HEK293 (cell line): ENCODE measurements around the gene TMOD2.

Source experiments
- CTCF ChIA-PET: fragments of 350-600 bp; formaldehyde crosslinking; extraction: SDS; loops from one replicate; lab custom pipeline; 2021; ENCODE audit warnings: antibody characterized with exemption; lab: Yijun Ruan, JAX
- POLR2A ChIA-PET: fragments of 300-600 bp; formaldehyde crosslinking; extraction: SDS; loops from one replicate; lab custom pipeline; 2020; ENCODE audit warnings: antibody characterized with exemption, inconsistent platforms; lab: Yijun Ruan, JAX
- H3K27ac ChIP-seq: fragments of 200-500 bp; sonication (Bioruptor generic); 2 replicates; pipeline ENCODE4 v1.5.1; 2014; ENCODE audit warnings: low read depth, low read length, control low read depth, inconsistent platforms; ENCODE audit errors: extremely low read depth
- H3K36me3 ChIP-seq, 2 experiments: fragments of 200-500 bp in 1 of 2; sonication (Bioruptor generic) in 1 of 2; 1 replicate in 1 of 2; 2 replicates in 1 of 2; pipeline ENCODE4 v1.5.1; 2014 to 2017; ENCODE audit warnings: inconsistent platforms in 2 of 2, low read length in 2 of 2; ENCODE audit not compliant: control insufficient read depth in 2 of 2, insufficient read depth in 1 of 2
- H3K4me1 ChIP-seq: fragments of 200-500 bp; sonication (Bioruptor generic); 2 replicates; pipeline ENCODE4 v1.5.1; 2014; ENCODE audit warnings: mild to moderate bottlenecking, low read length, inconsistent platforms; ENCODE audit not compliant: control insufficient read depth, insufficient read depth
- H3K4me3 ChIP-seq: 2 replicates; pipeline ENCODE4 v1.5.1; 2011; ENCODE audit warnings: low read depth, mild to moderate bottlenecking, control low read depth, low read length, moderate library complexity
- H3K9me3 ChIP-seq: fragments of 200-500 bp; sonication (Bioruptor generic); 2 replicates; pipeline ENCODE4 v1.5.1; 2014; ENCODE audit warnings: low read depth, low read length, inconsistent platforms; ENCODE audit not compliant: control insufficient read depth, insufficient read depth
- BCL11B ChIP-seq: fragments of 450-650 bp; formaldehyde crosslinking; IDR thresholded peaks from 2 replicates; pipeline ENCODE4 v1.5.1; 2016; ENCODE audit warnings: low read depth, missing biosample characterization, missing genetic modification characterization
- HOXD13 ChIP-seq: sonication (generic); formaldehyde crosslinking; IDR thresholded peaks from 2 replicates; pipeline ENCODE4 v1.8.0; 2022; ENCODE audit warnings: missing genetic modification reagents, borderline replicate concordance
- KLF1 ChIP-seq: fragments of 450-650 bp; formaldehyde crosslinking; IDR thresholded peaks from 2 replicates; pipeline ENCODE4 v1.5.1; 2016; ENCODE audit warnings: missing biosample characterization, missing genetic modification characterization
- SCRT2 ChIP-seq: fragments of 450-650 bp; formaldehyde crosslinking; IDR thresholded peaks from 2 replicates; pipeline ENCODE4 v1.5.1; 2016; ENCODE audit warnings: missing biosample characterization, missing genetic modification characterization
- TCF7L2 ChIP-seq: IDR thresholded peaks from 2 replicates; pipeline ENCODE4 v1.6.1; 2011; ENCODE audit warnings: low read depth, mild to moderate bottlenecking, inconsistent platforms, low read length, moderate library complexity, borderline replicate concordance
- ZNF10 ChIP-seq: fragments of 450-650 bp; formaldehyde crosslinking; IDR thresholded peaks from 2 replicates; pipeline ENCODE4 v1.5.1; 2017; ENCODE audit warnings: missing biosample characterization, missing genetic modification characterization
- ZNF174 ChIP-seq: fragments of 450-650 bp; formaldehyde crosslinking; IDR thresholded peaks from 2 replicates; pipeline ENCODE4 v1.5.0; 2017; ENCODE audit warnings: missing biosample characterization, mild to moderate bottlenecking, missing genetic modification characterization
- ZNF19 ChIP-seq: fragments of 450-650 bp; formaldehyde crosslinking; IDR thresholded peaks from 2 replicates; pipeline ENCODE4; 2016; ENCODE audit warnings: missing biosample characterization, missing genetic modification characterization, low read depth
- ZNF202 ChIP-seq: fragments of 450-650 bp; formaldehyde crosslinking; IDR thresholded peaks from 2 replicates; pipeline ENCODE4 v1.5.1; 2016; ENCODE audit warnings: missing biosample characterization, missing genetic modification characterization, borderline replicate concordance
- ZNF341 ChIP-seq: fragments of 450-650 bp; formaldehyde crosslinking; IDR thresholded peaks from 2 replicates; pipeline ENCODE4; 2016; ENCODE audit warnings: low read depth, missing biosample characterization, missing genetic modification characterization
- ZNF488 ChIP-seq: fragments of 450-650 bp; formaldehyde crosslinking; IDR thresholded peaks from 2 replicates; pipeline ENCODE4 v1.5.1; 2016; ENCODE audit warnings: missing biosample characterization, missing genetic modification characterization
- ZNF580 ChIP-seq: fragments of 450-650 bp; formaldehyde crosslinking; IDR thresholded peaks from 2 replicates; pipeline ENCODE4 v1.5.1; 2016; ENCODE audit warnings: missing biosample characterization, missing genetic modification characterization
- ZNF654 ChIP-seq: fragments of 450-650 bp; formaldehyde crosslinking; IDR thresholded peaks from 2 replicates; pipeline ENCODE4 v1.5.1; 2016; ENCODE audit warnings: low read depth, missing biosample characterization, missing genetic modification characterization
- ZNF660 ChIP-seq: fragments of 450-650 bp; IDR thresholded peaks from 2 replicates; pipeline ENCODE4 v1.5.1; 2018; ENCODE audit warnings: missing biosample characterization, mild to moderate bottlenecking, missing genetic modification characterization
- ZNF664 ChIP-seq: fragments of 450-650 bp; formaldehyde crosslinking; IDR thresholded peaks from 2 replicates; pipeline ENCODE4 v1.5.1; 2016; ENCODE audit warnings: missing biosample characterization, missing genetic modification characterization
- ZNF677 ChIP-seq: fragments of 450-650 bp; IDR thresholded peaks from 2 replicates; pipeline ENCODE4 v1.5.0; 2018; ENCODE audit warnings: missing biosample characterization, mild to moderate bottlenecking, missing genetic modification characterization, moderate library complexity
- ZNF701 ChIP-seq: fragments of 450-650 bp; formaldehyde crosslinking; IDR thresholded peaks from 2 replicates; pipeline ENCODE4 v1.5.1; 2016; ENCODE audit warnings: missing biosample characterization, missing genetic modification characterization
- ZNF776 ChIP-seq: fragments of 450-650 bp; formaldehyde crosslinking; IDR thresholded peaks from 2 replicates; pipeline ENCODE4 v1.5.0; 2017; ENCODE audit warnings: missing biosample characterization, missing genetic modification characterization, borderline replicate concordance
- ZNF843 ChIP-seq: fragments of 450-650 bp; formaldehyde crosslinking; IDR thresholded peaks from 2 replicates; pipeline ENCODE4 v1.5.1; 2016; ENCODE audit warnings: missing biosample characterization, missing genetic modification characterization
- TF ChIP-seq, protein P1 (sequence below): fragments of 450-650 bp; formaldehyde crosslinking; IDR thresholded peaks from 2 replicates; pipeline ENCODE4 v1.5.1; 2016; ENCODE audit warnings: missing biosample characterization, missing genetic modification characterization, low read depth
- TF ChIP-seq, protein P2 (sequence below): fragments of 450-650 bp; formaldehyde crosslinking; IDR thresholded peaks from 2 replicates; pipeline ENCODE4 v1.5.1; 2017; ENCODE audit warnings: missing biosample characterization, missing genetic modification characterization

Gene TMOD2

DNA sequence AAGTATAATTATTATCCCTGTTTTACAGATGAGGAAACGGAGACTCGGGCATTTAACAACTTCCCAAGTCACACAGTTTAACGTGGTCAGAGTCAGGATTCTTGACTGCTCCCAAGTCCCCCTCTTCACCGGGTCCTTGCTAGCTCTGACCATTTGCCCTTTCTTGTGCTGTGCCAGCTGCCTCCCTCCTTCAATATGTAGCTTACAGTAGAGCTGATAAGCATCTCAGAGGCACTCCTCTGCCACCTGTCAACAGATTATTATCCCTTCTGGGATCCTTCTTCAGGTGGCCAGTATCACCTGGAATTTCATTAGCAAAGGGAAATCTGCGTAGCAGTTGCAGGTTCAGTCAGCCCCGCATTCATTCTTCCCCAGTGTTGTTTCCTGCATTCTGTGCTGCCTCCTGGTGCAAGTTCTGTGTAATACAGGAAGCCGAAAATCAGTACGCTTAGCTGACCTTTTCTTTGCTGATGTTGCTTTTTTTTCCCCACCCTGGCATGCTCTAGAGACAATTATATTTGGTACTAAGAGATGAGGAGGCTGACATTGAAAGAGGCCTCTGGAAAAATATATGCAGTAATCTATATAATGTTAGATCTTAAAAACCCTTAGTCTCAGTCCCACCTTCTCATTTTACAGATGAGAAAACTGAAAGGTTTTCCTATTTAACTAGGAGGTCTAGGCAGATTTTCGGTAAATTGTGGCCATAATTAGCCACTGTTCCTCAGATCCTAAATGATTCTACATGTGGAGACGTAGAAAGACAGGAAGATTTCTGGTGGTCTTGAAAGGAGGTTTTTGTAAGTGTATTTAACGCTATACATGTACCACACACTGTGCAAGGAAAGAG is 24.8 kb downstream of the TMOD2 start:
- CTCF ChIA-PET: interaction anchor here (0.5 to 4.1 kb wide), 47 partner anchors 8 to 438 kb away, joined by 3 to 109 read pairs (median 4); partner anchors contain the start of gene DMXL2
- H3K4me1 ChIP-seq: no peaks in the 10 kb centered on the region
- H3K9me3 ChIP-seq: no peaks in the 10 kb centered on the region
- H3K36me3 ChIP-seq: peaks cover 0 to 22% of the 10 kb centered on the region in 2 experiments; a peak in 1 of 3 replicates
- no peak overlapping the region for H3K4me3 ChIP-seq
- TF ChIP-seq TCF7L2: no peak
- TF ChIP-seq HOXD13 (CRISPR knock-in tag): no peak
- peak; percentile 76; the same call in 1 of the 2 replicates for TF ChIP-seq ZNF10 (tag by site-specific recombination)
- TF ChIP-seq, protein P1, sequence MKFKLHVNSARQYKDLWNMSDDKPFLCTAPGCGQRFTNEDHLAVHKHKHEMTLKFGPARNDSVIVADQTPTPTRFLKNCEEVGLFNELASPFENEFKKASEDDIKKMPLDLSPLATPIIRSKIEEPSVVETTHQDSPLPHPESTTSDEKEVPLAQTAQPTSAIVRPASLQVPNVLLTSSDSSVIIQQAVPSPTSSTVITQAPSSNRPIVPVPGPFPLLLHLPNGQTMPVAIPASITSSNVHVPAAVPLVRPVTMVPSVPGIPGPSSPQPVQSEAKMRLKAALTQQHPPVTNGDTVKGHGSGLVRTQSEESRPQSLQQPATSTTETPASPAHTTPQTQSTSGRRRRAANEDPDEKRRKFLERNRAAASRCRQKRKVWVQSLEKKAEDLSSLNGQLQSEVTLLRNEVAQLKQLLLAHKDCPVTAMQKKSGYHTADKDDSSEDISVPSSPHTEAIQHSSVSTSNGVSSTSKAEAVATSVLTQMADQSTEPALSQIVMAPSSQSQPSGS (tag by site-specific recombination): no peak
- TF ChIP-seq ZNF664 (tag by site-specific recombination): no peak
- no peak for TF ChIP-seq ZNF202 (tag by site-specific recombination)
- no peak for TF ChIP-seq ZNF174 (tag by site-specific recombination)
- TF ChIP-seq ZNF488 (tag by site-specific recombination): no peak
- TF ChIP-seq, protein P2, sequence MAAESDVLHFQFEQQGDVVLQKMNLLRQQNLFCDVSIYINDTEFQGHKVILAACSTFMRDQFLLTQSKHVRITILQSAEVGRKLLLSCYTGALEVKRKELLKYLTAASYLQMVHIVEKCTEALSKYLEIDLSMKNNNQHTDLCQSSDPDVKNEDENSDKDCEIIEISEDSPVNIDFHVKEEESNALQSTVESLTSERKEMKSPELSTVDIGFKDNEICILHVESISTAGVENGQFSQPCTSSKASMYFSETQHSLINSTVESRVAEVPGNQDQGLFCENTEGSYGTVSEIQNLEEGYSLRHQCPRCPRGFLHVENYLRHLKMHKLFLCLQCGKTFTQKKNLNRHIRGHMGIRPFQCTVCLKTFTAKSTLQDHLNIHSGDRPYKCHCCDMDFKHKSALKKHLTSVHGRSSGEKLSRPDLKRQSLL (tag by site-specific recombination): no peak
- no peak for TF ChIP-seq BCL11B (tag by site-specific recombination)
- TF ChIP-seq ZNF660 (tag by site-specific recombination): 0 out of 2 replicates have a peak, but pooled peaks have one; percentile 15
- no peak for TF ChIP-seq KLF1 (tag by site-specific recombination)
- peak; percentile 42 for TF ChIP-seq ZNF654 (tag by site-specific recombination)
- TF ChIP-seq ZNF341: peak; percentile 52
- POLR2A ChIA-PET: interaction anchor here (0.8 to 1.3 kb wide), 2 partner anchors 95 to 129 kb away, joined by 3 read pairs; partner anchors contain the start of gene SCG3
- H3K27ac ChIP-seq: no peak overlapping the region

DNA sequence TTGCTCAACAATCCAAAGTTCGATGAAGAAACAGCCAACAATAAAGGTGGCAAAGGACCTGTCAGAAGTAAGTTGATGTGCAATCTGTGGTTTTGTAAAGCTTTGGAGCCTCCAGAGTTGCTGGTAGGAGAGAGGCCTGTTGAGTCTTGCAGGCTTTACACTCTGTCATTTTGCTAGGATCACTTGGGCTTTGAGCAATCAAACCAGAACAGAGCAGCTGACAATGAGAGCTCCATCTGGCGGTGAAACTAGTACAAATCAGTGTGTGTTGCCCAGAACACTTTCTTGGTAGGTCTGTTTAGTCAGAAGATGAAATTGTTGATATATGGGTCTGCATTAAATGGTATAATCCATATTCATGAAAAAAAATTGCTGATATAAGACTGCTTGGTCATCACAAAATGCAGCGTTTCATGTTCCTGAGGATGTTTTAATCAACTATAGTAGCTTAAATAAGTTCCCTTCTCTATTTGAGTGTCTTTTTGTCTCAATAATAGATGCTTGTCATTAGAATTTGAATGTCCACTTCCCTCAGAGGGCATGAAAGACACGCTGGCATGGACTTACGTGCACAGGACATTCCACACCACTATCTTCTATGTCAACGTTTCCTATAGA is 25.7 kb downstream of the TMOD2 start:
- no peak for TF ChIP-seq ZNF341
- TF ChIP-seq SCRT2: peak; percentile 69
- peak; percentile 66 for TF ChIP-seq ZNF660 (tag by site-specific recombination)
- no peak for TF ChIP-seq ZNF776
- TF ChIP-seq ZNF19 (tag by site-specific recombination): no peak
- TF ChIP-seq ZNF677 (tag by site-specific recombination): no peak
- TF ChIP-seq ZNF701 (tag by site-specific recombination): no peak
- no peak for TF ChIP-seq ZNF843
- TF ChIP-seq ZNF580 (tag by site-specific recombination): no peak
- POLR2A ChIA-PET: interaction anchor here (0.6 to 1.3 kb wide), 3 partner anchors 40 to 130 kb away, joined by 3 to 4 read pairs (median 3); partner anchors contain the start of genes LYSMD2 and SCG3
- CTCF ChIA-PET: interaction anchor here (0.6 to 4.1 kb wide), 43 partner anchors 9 to 477 kb away, joined by 3 to 109 read pairs (median 4); partner anchors contain the start of gene DMXL2

More for the DNA sequence above, 25.7 kb downstream of the TMOD2 start:
- Histone ChIP-seq H3K36me3 (peaks cover 0 to 27% of the 10 kb centered on the region in 2 experiments; a peak in 1 of 3 replicates), H3K4me1 (no peaks in the 10 kb centered on the region), H3K4me3 (no peak overlapping the region), H3K9me3 (no peaks in the 10 kb centered on the region), H3K27ac (no peak overlapping the region)
